Natural killer cell treated with Interleukin-12 subunit alpha and Interleukin-12 subunit beta and Interleukin-15 and Interleukin-18, amount 100 ng/mL, for 72 hours (primary cell): ENCODE data around the gene TSHR. TPM values are rescaled to one million over a fixed set of nuclear protein-coding genes. Genes with fewer than 3 reads are reported as not detected.
"Not testable (repeated sequence)": the region's sequence is repeated elsewhere in the genome, so short reads cannot be mapped to it uniquely, and the experiment has no call there.

ENCODE experiments used
- ATAC-seq, 2 donors: fragments of 150-1000 bp; cut with Tn5 transposase in 1 of 2; sonication (Bioruptor Pico), chemical (Tn5 transposase) in 1 of 2; 2 replicates each; pipeline ENCODE4 v1.10.0; 2021
- DNase-seq: peaks from one replicate; pipeline ENCODE4 v3.0.0; 2022; ENCODE audit warnings: low spot score
- H3K27ac Mint-ChIP-seq, 2 donors: 1 replicate in 1 of 2; 2 replicates in 1 of 2; pipeline ENCODE4 v1.8.0; 2022; ENCODE audit warnings: mixed read lengths in 2 of 2, mild to moderate bottlenecking in 1 of 2, moderate library complexity in 1 of 2
- H3K27me3 Mint-ChIP-seq, 2 donors: 1 replicate in 1 of 2; 2 replicates in 1 of 2; pipeline ENCODE4 v1.8.0; 2022; ENCODE audit warnings: mixed read lengths in 2 of 2
- H3K36me3 Mint-ChIP-seq: one replicate; pipeline ENCODE4 v1.8.0; 2022; ENCODE audit warnings: mixed read lengths
- H3K4me1 Mint-ChIP-seq, 2 donors: 1 replicate in 1 of 2; 2 replicates in 1 of 2; pipeline ENCODE4 v1.8.0; 2022; ENCODE audit warnings: low read depth in 2 of 2, mixed read lengths in 2 of 2, mild to moderate bottlenecking in 1 of 2
- H3K4me3 Mint-ChIP-seq: one replicate; pipeline ENCODE4 v1.8.0; 2022; ENCODE audit warnings: mixed read lengths
- H3K9me3 Mint-ChIP-seq: 2 replicates; pipeline ENCODE4 v1.8.0; 2022; ENCODE audit warnings: mixed read lengths
- total RNA-seq, 2 donors: library from RNA; stranded (reverse); gene quantifications; one replicate each; pipeline ENCODE4 v1.2.3, GENCODE V29; 2022

The TSHR gene
- total RNA-seq, 2 donors from 2014 or later, result not detected

- Mint-ChIP-seq H3K27me3 (no peaks in the 10 kb centered on the region), H3K27ac (no peak overlapping the region), H3K4me3 (no peak overlapping the region), H3K4me1 (peaks cover 15 to 19% of the 10 kb centered on the region in 2 donors), H3K36me3 (no peaks in the 10 kb centered on the region), H3K9me3 (no peaks in the 10 kb centered on the region)
- ATAC-seq (peak; percentile 43 to 72), DNase-seq (no peak)
Observed at GRCh38 chr14:80940146-80940545, 15.3 kb upstream of the TSHR start.

- no peaks in the 10 kb centered on the region for H3K36me3 Mint-ChIP-seq
- no peaks in the 10 kb centered on the region for H3K9me3 Mint-ChIP-seq
Observed at GRCh38 chr14:80941241-80942185, 13.9 kb upstream of the TSHR start, which contains the start of gene CEP128. Gene CEP128, minus strand, starts transcription at chr14:80941738.

GRCh38 chr14:80942191-80942600 lies 13.2 kb upstream of the TSHR start:
- H3K4me1 Mint-ChIP-seq, result peaks cover 20 to 21% of the 10 kb centered on the region in 2 donors
- no peak for DNase-seq
- peak overlapping the region; percentile 85 for H3K4me3 Mint-ChIP-seq
- H3K36me3 Mint-ChIP-seq, result no peaks in the 10 kb centered on the region
- H3K9me3 Mint-ChIP-seq, result no peaks in the 10 kb centered on the region
- H3K27ac Mint-ChIP-seq, result peak overlapping the region; percentile 78 to 91
- ATAC-seq, result peak in 1 of 2 donors; percentile 34
- H3K27me3 Mint-ChIP-seq, result peaks cover 0 to 6% of the 10 kb centered on the region in 2 donors

More at GRCh38 chr14:80941241-80942185, 13.9 kb upstream of the TSHR start, which contains the start of gene CEP128:
- peak within 1 kb of the TSS; percentile 78 to 91 for H3K27ac Mint-ChIP-seq
- ATAC-seq (peak; percentile 98 to 99), DNase-seq (peak; percentile 92)
- H3K27me3 Mint-ChIP-seq, result peaks cover 0 to 3% of the 10 kb centered on the region in 2 donors
- peaks cover 18 to 19% of the 10 kb centered on the region in 2 donors for H3K4me1 Mint-ChIP-seq
- H3K4me3 Mint-ChIP-seq, result peak within 1 kb of the TSS; percentile 85

- ATAC-seq (no peak), DNase-seq (no peak)
- H3K27ac Mint-ChIP-seq, result no peak overlapping the region
- H3K36me3 Mint-ChIP-seq, result no peaks in the 10 kb centered on the region
- H3K9me3 Mint-ChIP-seq, result no peaks in the 10 kb centered on the region
- H3K27me3 Mint-ChIP-seq, result peaks cover 15 to 21% of the 10 kb centered on the region in 2 donors
- H3K4me1 Mint-ChIP-seq, result peaks cover 20 to 21% of the 10 kb centered on the region in 2 donors
- H3K4me3 Mint-ChIP-seq, result no peak overlapping the region
Observed at GRCh38 chr14:80944861-80945617, 10.4 kb upstream of the TSHR start.

GRCh38 chr14:80946187-80946586 lies 9.2 kb upstream of the TSHR start:
- ATAC-seq (no peak), DNase-seq (no peak)
- Mint-ChIP-seq H3K9me3 (no peaks in the 10 kb centered on the region), H3K36me3 (no peaks in the 10 kb centered on the region), H3K4me3 (no peak overlapping the region), H3K27ac (no peak overlapping the region), H3K4me1 (peaks cover 17 to 20% of the 10 kb centered on the region in 2 donors), H3K27me3 (peaks cover 24 to 30% of the 10 kb centered on the region in 2 donors)

GRCh38 chr14:80946797-80947196 lies 8.6 kb upstream of the TSHR start:
- H3K4me3 Mint-ChIP-seq, result no peak overlapping the region
- DNase-seq (no peak), ATAC-seq (peak in 1 of 2 donors; percentile 61)
- no peaks in the 10 kb centered on the region for H3K36me3 Mint-ChIP-seq
- H3K4me1 Mint-ChIP-seq, result peaks cover 15 to 18% of the 10 kb centered on the region in 2 donors
- H3K27ac Mint-ChIP-seq, result no peak overlapping the region
- H3K27me3 Mint-ChIP-seq, result peaks cover 31 to 36% of the 10 kb centered on the region in 2 donors
- H3K9me3 Mint-ChIP-seq, result no peaks in the 10 kb centered on the region

- no peak overlapping the region for H3K4me3 Mint-ChIP-seq
- no peaks in the 10 kb centered on the region for H3K36me3 Mint-ChIP-seq
- peaks cover 5% of the 10 kb centered on the region in 2 donors for H3K4me1 Mint-ChIP-seq
- no peak for DNase-seq
- ATAC-seq, result no peak
- H3K9me3 Mint-ChIP-seq, result no peaks in the 10 kb centered on the region
- H3K27me3 Mint-ChIP-seq, result peaks cover 31 to 38% of the 10 kb centered on the region in 2 donors
- no peak overlapping the region for H3K27ac Mint-ChIP-seq
Observed at GRCh38 chr14:80948291-80948690, 7.1 kb upstream of the TSHR start.

- no peaks in the 10 kb centered on the region for H3K36me3 Mint-ChIP-seq
- ATAC-seq, result no peak
- no peak overlapping the region for H3K4me3 Mint-ChIP-seq
- peaks cover 38 to 41% of the 10 kb centered on the region in 2 donors for H3K27me3 Mint-ChIP-seq
- no peaks in the 10 kb centered on the region for H3K9me3 Mint-ChIP-seq
- peaks cover 8 to 9% of the 10 kb centered on the region in 2 donors for H3K4me1 Mint-ChIP-seq
- no peak for DNase-seq
- no peak overlapping the region for H3K27ac Mint-ChIP-seq
Observed at GRCh38 chr14:80951491-80951890, 3.9 kb upstream of the TSHR start.

- H3K4me3 Mint-ChIP-seq, ATAC-seq, H3K36me3 Mint-ChIP-seq, DNase-seq, H3K27ac Mint-ChIP-seq, H3K9me3 Mint-ChIP-seq: not testable (repeated sequence)
- peaks cover 10 to 21% of the 10 kb centered on the region in 2 donors for H3K4me1 Mint-ChIP-seq
- H3K27me3 Mint-ChIP-seq, result peaks cover 37 to 49% of the 10 kb centered on the region in 2 donors
Observed at GRCh38 chr14:80953211-80953610, 2.2 kb upstream of the TSHR start.

GRCh38 chr14:80954687-80955299 lies 628 bp upstream of the TSHR start:
- Mint-ChIP-seq H3K9me3 (no peaks in the 10 kb centered on the region), H3K4me3 (peak overlapping the region; percentile 79), H3K27ac (peak overlapping the region in 1 of 2 donors; percentile 27), H3K27me3 (peaks cover 30 to 37% of the 10 kb centered on the region in 2 donors), H3K4me1 (peaks cover 18 to 37% of the 10 kb centered on the region in 2 donors), H3K36me3 (peaks cover 4% of the 10 kb centered on the region)
- DNase-seq, result peak; percentile 84
- ATAC-seq, result peak; percentile 64 to 72

- Mint-ChIP-seq H3K27ac (no peak overlapping the region), H3K4me3 (no peak overlapping the region), H3K4me1 (peaks cover 18 to 44% of the 10 kb centered on the region in 2 donors)
Observed at GRCh38 chr14:80956102-80956501, 681 bp downstream of the TSHR start.

GRCh38 chr14:80956922-80957321 lies 1.5 kb downstream of the TSHR start:
- Mint-ChIP-seq H3K9me3 (no peaks in the 10 kb centered on the region), H3K27me3 (peaks cover 12 to 18% of the 10 kb centered on the region in 2 donors), H3K4me3 (no peak overlapping the region), H3K4me1 (peaks cover 18 to 44% of the 10 kb centered on the region in 2 donors), H3K27ac (peak overlapping the region in 1 of 2 donors; percentile 21), H3K36me3 (peaks cover 4% of the 10 kb centered on the region)
- DNase-seq, result no peak
- no peak for ATAC-seq

More at GRCh38 chr14:80956102-80956501, 681 bp downstream of the TSHR start:
- Mint-ChIP-seq H3K9me3 (no peaks in the 10 kb centered on the region), H3K27me3 (peaks cover 20 to 26% of the 10 kb centered on the region in 2 donors), H3K36me3 (peaks cover 4% of the 10 kb centered on the region)
- ATAC-seq, result no peak
- DNase-seq, result no peak

GRCh38 chr14:80957613-80958012 lies 2.2 kb downstream of the TSHR start:
- Mint-ChIP-seq H3K4me3 (peak overlapping the region; percentile 45), H3K4me1 (peaks cover 18 to 44% of the 10 kb centered on the region in 2 donors), H3K27ac (peak overlapping the region in 1 of 2 donors; percentile 21), H3K36me3 (peaks cover 4% of the 10 kb centered on the region), H3K27me3 (peaks cover 12 to 18% of the 10 kb centered on the region in 2 donors), H3K9me3 (no peaks in the 10 kb centered on the region)
- no peak for ATAC-seq
- DNase-seq, result no peak
